GM23338 (cell line): ENCODE results near the gene MROH2A.

ENCODE experiments used
- CTCF ChIP-seq, 2 experiments: fragments of 200-600 bp in 1 of 2; sonication (generic) in 1 of 2; conservative IDR thresholded peaks; 2 replicates each; pipeline versions ENCODE4 v1.5.1 to v1.6.1; 2016 to 2017; ENCODE audit warnings: antibody characterized with exemption in 2 of 2, low read depth in 2 of 2, mild to moderate bottlenecking in 2 of 2, moderate library complexity in 1 of 2
- EZH2phosphoT487 ChIP-seq: fragments of 200-600 bp; sonication (generic); IDR thresholded peaks from one replicate; pipeline ENCODE4 v1.8.1; 2018; ENCODE audit warnings: antibody characterized with exemption; ENCODE audit not compliant: unreplicated experiment

- TF ChIP-seq CTCF (conservative IDR thresholded peaks at IDR 0.05; ENCODE audit: low read depth in 2 of 2) (no peak), EZH2phosphoT487 (no peak)
These were observed 6.0 kb upstream of the MROH2A start for GRCh38 chr2:233772153-233772552.
